ENCODE data around the gene CGN. TPM values are rescaled to one million over a fixed set of nuclear protein-coding genes. Genes with fewer than 3 reads are reported as not detected.

CGN gene
- total RNA-seq, 2 experiments from 2014 or later, result 0.08 to 0.28 TPM

GRCh38 chr1:151508833-151509232 lies 2.4 kb upstream of the CGN start:
- POLR2A ChIA-PET, result no interaction called here
- no peak overlapping the region for H3K27ac Mint-ChIP-seq

GRCh38 chr1:151509350-151510019 lies 1.7 kb upstream of the CGN start:
- ChIA-PET CTCF (interaction anchor here (1.9 kb wide), 1 partner anchor 65 kb away, joined by 7 read pairs; no protein-coding TSS in a partner anchor), POLR2A (no interaction called here)
- H3K27me3 Mint-ChIP-seq, result no peaks in the 10 kb centered on the region

More at GRCh38 chr1:151508833-151509232, 2.4 kb upstream of the CGN start:
- H3K4me3 ChIP-seq (ENCODE audit: low read length), result no peak overlapping the region
- H3K4me1 ChIP-seq (ENCODE audit: insufficient read depth, low read length), result peaks cover 30% of the 10 kb centered on the region
- Mint-ChIP-seq H3K4me3 (peak overlapping the region; percentile 55), H3K9me3 (no peaks in the 10 kb centered on the region), H3K27me3 (no peaks in the 10 kb centered on the region), H3K36me3 (ENCODE audit: low read depth) (no peaks in the 10 kb centered on the region), H3K4me1 (ENCODE audit: low read depth) (peaks cover 28% of the 10 kb centered on the region)
- TF ChIP-seq CTCF (IDR thresholded peaks at IDR 0.05), result no peak
- H3K27ac ChIP-seq (ENCODE audit: low read depth in 1 of 2, low read length in 2 of 2), result no peak overlapping the region
- H3K9me3 ChIP-seq (ENCODE audit: control insufficient read depth in 1 of 2, insufficient read depth in 1 of 2, low read length in 2 of 2), result no peaks in the 10 kb centered on the region
- ATAC-seq (ENCODE audit: poor library complexity), result no peak
- intact Hi-C loops (cut with DNase I, micrococcal nuclease), result no loop called here
- CTCF ChIA-PET, result no interaction called here
- H3K36me3 ChIP-seq (ENCODE audit: insufficient read depth, low read length), result no peaks in the 10 kb centered on the region
- no peak for DNase-seq
- no peaks in the 10 kb centered on the region for H3K27me3 ChIP-seq (ENCODE audit: control insufficient read depth in 1 of 2, insufficient read depth in 2 of 2, low read length in 2 of 2)

GRCh38 chr1:151510020-151510405 lies 1.2 kb upstream of the CGN start:
- Histone ChIP-seq H3K36me3 (ENCODE audit: insufficient read depth, low read length) (no peaks in the 10 kb centered on the region), H3K4me1 (ENCODE audit: insufficient read depth, low read length) (peaks cover 30% of the 10 kb centered on the region), H3K4me3 (ENCODE audit: low read length) (no peak overlapping the region), H3K9me3 (ENCODE audit: control insufficient read depth in 1 of 2, insufficient read depth in 1 of 2, low read length in 2 of 2) (no peaks in the 10 kb centered on the region), H3K27ac (ENCODE audit: low read depth in 1 of 2, low read length in 2 of 2) (no peak overlapping the region), H3K27me3 (ENCODE audit: control insufficient read depth in 1 of 2, insufficient read depth in 2 of 2, low read length in 2 of 2) (no peaks in the 10 kb centered on the region)
- ChIA-PET CTCF (interaction anchor here (1.2 to 1.9 kb wide), 2 partner anchors 25 to 66 kb away, joined by 3 to 7 read pairs; no protein-coding TSS in a partner anchor), POLR2A (interaction anchor here (1.5 to 1.7 kb wide), 3 partner anchors 16 to 253 kb away, joined by 5 to 7 read pairs (median 6); partner anchors contain the start of genes MRPL9 and TUFT1)
- DNase-seq (no peak), ATAC-seq (ENCODE audit: poor library complexity) (no peak)
- Mint-ChIP-seq H3K27ac (peak overlapping the region; percentile 75), H3K4me3 (peak overlapping the region; percentile 97), H3K27me3 (no peaks in the 10 kb centered on the region), H3K4me1 (ENCODE audit: low read depth) (peaks cover 32% of the 10 kb centered on the region), H3K36me3 (ENCODE audit: low read depth) (no peaks in the 10 kb centered on the region), H3K9me3 (no peaks in the 10 kb centered on the region)
- intact Hi-C loops (cut with DNase I, micrococcal nuclease), result loop anchor here (2.0 to 5.0 kb wide), 5 partner anchors 31 to 229 kb away; partner anchors contain the start of genes POGZ (in 1 of the 2) and TUFT1 (in 1 of the 2)
- no peak for TF ChIP-seq CTCF (IDR thresholded peaks at IDR 0.05)

More at GRCh38 chr1:151509350-151510019, 1.7 kb upstream of the CGN start:
- DNase-seq (no peak), ATAC-seq (ENCODE audit: poor library complexity) (no peak)
- Mint-ChIP-seq H3K9me3 (no peaks in the 10 kb centered on the region), H3K27ac (no peak overlapping the region), H3K4me1 (ENCODE audit: low read depth) (peaks cover 32% of the 10 kb centered on the region), H3K36me3 (ENCODE audit: low read depth) (no peaks in the 10 kb centered on the region), H3K4me3 (peak overlapping the region; percentile 55)
- Histone ChIP-seq H3K4me1 (ENCODE audit: insufficient read depth, low read length) (peaks cover 30% of the 10 kb centered on the region), H3K9me3 (ENCODE audit: control insufficient read depth in 1 of 2, insufficient read depth in 1 of 2, low read length in 2 of 2) (no peaks in the 10 kb centered on the region), H3K27ac (ENCODE audit: low read depth in 1 of 2, low read length in 2 of 2) (no peak overlapping the region), H3K4me3 (ENCODE audit: low read length) (no peak overlapping the region), H3K36me3 (ENCODE audit: insufficient read depth, low read length) (no peaks in the 10 kb centered on the region), H3K27me3 (ENCODE audit: control insufficient read depth in 1 of 2, insufficient read depth in 2 of 2, low read length in 2 of 2) (no peaks in the 10 kb centered on the region)
- intact Hi-C loops (cut with DNase I, micrococcal nuclease), result loop anchor here (2.0 to 5.0 kb wide), 5 partner anchors 31 to 229 kb away; partner anchors contain the start of genes POGZ (in 1 of the 2) and TUFT1 (in 1 of the 2)
- no peak for TF ChIP-seq CTCF (IDR thresholded peaks at IDR 0.05)
